Gastroesophageal sphincter (tissue), 4 donors: ENCODE measurements around the gene CDK7. TPM values are rescaled to one million over a fixed set of nuclear protein-coding genes. Genes with fewer than 3 reads are reported as not detected.

Experiments
- ATAC-seq: fragments of 150-250 bp; one replicate; pipeline ENCODE4 v1.9.1; 2016; ENCODE audit warnings: mild to moderate bottlenecking, moderate library complexity
- H3K27ac ChIP-seq, 4 donors: fragments of 200-600 bp; sonication (generic) in 3 of 4; 1 replicate in 3 of 4; 2 replicates in 1 of 4; pipeline ENCODE4 v1.5.1; 2016 to 2019
- H3K27me3 ChIP-seq: fragments of 200-600 bp; sonication (generic); one replicate; pipeline ENCODE4 v1.5.1; 2019
- H3K36me3 ChIP-seq, 2 donors: fragments of 200-600 bp; sonication (generic); one replicate each; pipeline ENCODE4 v1.5.1; 2019; ENCODE audit warnings: control low read depth in 1 of 2
- H3K4me1 ChIP-seq, 3 donors: fragments of 200-600 bp; sonication (generic); 1 replicate in 2 of 3; 2 replicates in 1 of 3; pipeline ENCODE4 v1.5.1; 2016 to 2019; ENCODE audit warnings: control low read depth in 2 of 3
- H3K4me3 ChIP-seq, 2 donors: fragments of 200-600 bp; sonication (generic); one replicate each; pipeline ENCODE4 v1.5.1; 2019; ENCODE audit warnings: mild to moderate bottlenecking in 1 of 2, moderate library complexity in 1 of 2
- H3K9me3 ChIP-seq, 3 donors: fragments of 200-600 bp; sonication (generic); one replicate each; pipeline ENCODE4 v1.5.1; 2017 to 2019; ENCODE audit warnings: control low read depth in 2 of 3
- CTCF ChIP-seq, 4 experiments: fragments of 200-600 bp in 2 of 4; fragments of 450-650 bp in 2 of 4; sonication (generic) in 1 of 4; IDR thresholded peaks; one replicate each; pipeline ENCODE4 v1.5.1; 2017 to 2019; ENCODE audit warnings: antibody characterized with exemption in 4 of 4, mild to moderate bottlenecking in 2 of 4, moderate library complexity in 2 of 4
- EP300 ChIP-seq: sonication (generic); formaldehyde crosslinking; IDR thresholded peaks from one replicate; pipeline ENCODE4 v1.6.1; 2017; ENCODE audit warnings: antibody characterized with exemption, mild to moderate bottlenecking
- POLR2A ChIP-seq, 2 donors: fragments of 450-650 bp; IDR thresholded peaks; one replicate each; pipeline ENCODE4 v1.6.1; 2017; ENCODE audit warnings: antibody characterized with exemption in 2 of 2, mild to moderate bottlenecking in 2 of 2, moderate library complexity in 1 of 2
- POLR2AphosphoS5 ChIP-seq: sonication (generic); formaldehyde crosslinking; IDR thresholded peaks from one replicate; pipeline ENCODE4 v1.6.1; 2017; ENCODE audit warnings: antibody characterized with exemption
- WGBS, 2 donors: methylation state at CpG; one replicate each; pipeline ENCODE4 v1.1.5; 2018; ENCODE audit warnings: low coverage in 1 of 2; 5-methylcytosine and 5-hydroxymethylcytosine counted together
- total RNA-seq, 4 donors: library from RNA; depleted of rRNA; stranded (reverse); fragments of >200 nt; gene quantifications; one replicate each; pipeline ENCODE4 v1.1.0, GENCODE V29; 2016

CDK7 gene
- total RNA-seq, 4 donors from 2014 or later = 14.7 to 26.3 (median 22.5) TPM

- H3K36me3 ChIP-seq = peaks cover 0 to 73% of the 10 kb centered on the region in 2 donors
- 90% methylated on average over 3 of the region's 5 CpGs; no CpG with 5 or more reads in 1 of the 2 donors for WGBS, 2 donors
- H3K27ac ChIP-seq = no peak overlapping the region
- H3K27me3 ChIP-seq = no peaks in the 10 kb centered on the region
- TF ChIP-seq CTCF (IDR thresholded peaks at IDR 0.05) (no peak), EP300 (no peak), POLR2AphosphoS5 (no peak), POLR2A (IDR thresholded peaks at IDR 0.05) (no peak)
- H3K4me1 ChIP-seq = no peaks in the 10 kb centered on the region
- ATAC-seq = no peak
- H3K4me3 ChIP-seq = no peak overlapping the region
- H3K9me3 ChIP-seq = no peaks in the 10 kb centered on the region
These were observed 74.7 kb downstream of the CDK7 start for GRCh38 chr5:69309380-69309779.

GRCh38 chr5:69312459-69313160 is 77.9 kb downstream of the CDK7 start:
- Histone ChIP-seq H3K27me3 (no peaks in the 10 kb centered on the region), H3K36me3 (peaks cover 0 to 58% of the 10 kb centered on the region in 2 donors), H3K4me3 (no peak overlapping the region), H3K9me3 (no peaks in the 10 kb centered on the region), H3K4me1 (no peaks in the 10 kb centered on the region), H3K27ac (no peak overlapping the region)
- WGBS, 2 donors = 48 to 55% methylated on average over 2 to 4 of the region's 5 CpGs
- TF ChIP-seq POLR2A (IDR thresholded peaks at IDR 0.05) (no peak), CTCF (IDR thresholded peaks at IDR 0.05) (no peak), EP300 (no peak), POLR2AphosphoS5 (no peak)
- ATAC-seq = no peak

- no peaks in the 10 kb centered on the region for H3K4me1 ChIP-seq
- H3K27me3 ChIP-seq = no peaks in the 10 kb centered on the region
- ATAC-seq = no peak
- H3K9me3 ChIP-seq = no peaks in the 10 kb centered on the region
- peaks cover 0 to 55% of the 10 kb centered on the region in 2 donors for H3K36me3 ChIP-seq
- WGBS, 2 donors = 87 to 98% methylated on average over 5 to 9 of the region's 9 CpGs
- TF ChIP-seq EP300 (no peak), CTCF (IDR thresholded peaks at IDR 0.05) (no peak), POLR2A (IDR thresholded peaks at IDR 0.05) (no peak), POLR2AphosphoS5 (no peak)
- H3K27ac ChIP-seq = no peak overlapping the region
- no peak overlapping the region for H3K4me3 ChIP-seq
These were observed 78.7 kb downstream of the CDK7 start for GRCh38 chr5:69313428-69313827.

GRCh38 chr5:69315972-69316371 is 81.3 kb downstream of the CDK7 start:
- no peaks in the 10 kb centered on the region for H3K9me3 ChIP-seq
- TF ChIP-seq EP300 = no peak
- no peak for TF ChIP-seq POLR2A (IDR thresholded peaks at IDR 0.05)
- TF ChIP-seq POLR2AphosphoS5 = no peak
- TF ChIP-seq CTCF (IDR thresholded peaks at IDR 0.05) = no peak
- H3K27me3 ChIP-seq = no peaks in the 10 kb centered on the region
- H3K36me3 ChIP-seq = peaks cover 0 to 46% of the 10 kb centered on the region in 2 donors
- 100% methylated on average over 1 of the region's 1 CpG; no CpG with 5 or more reads in 1 of the 2 donors for WGBS, 2 donors
- H3K4me1 ChIP-seq = no peaks in the 10 kb centered on the region
- H3K4me3 ChIP-seq = no peak overlapping the region
- ATAC-seq = no peak
- no peak overlapping the region for H3K27ac ChIP-seq

GRCh38 chr5:69317391-69317790 is 82.7 kb downstream of the CDK7 start:
- 72 to 87% methylated on average over 4 of the region's 4 CpGs for WGBS, 2 donors
- Histone ChIP-seq H3K9me3 (no peaks in the 10 kb centered on the region), H3K4me3 (no peak overlapping the region), H3K27me3 (no peaks in the 10 kb centered on the region), H3K4me1 (no peaks in the 10 kb centered on the region), H3K36me3 (peaks cover 0 to 38% of the 10 kb centered on the region in 2 donors), H3K27ac (no peak overlapping the region)
- ATAC-seq = no peak
- TF ChIP-seq EP300 = no peak
- TF ChIP-seq POLR2A (IDR thresholded peaks at IDR 0.05) = no peak
- no peak for TF ChIP-seq CTCF (IDR thresholded peaks at IDR 0.05)
- no peak for TF ChIP-seq POLR2AphosphoS5
